GM21825 (cell line): ENCODE results near the gene DNAJC16.

ENCODE experiments used
- ATAC-seq: cut with Tn5 transposase; IDR thresholded peaks from one replicate; pipeline ENCODE4 v1.9.1; 2021; ENCODE audit warnings: mild to moderate bottlenecking, moderate library complexity; ENCODE audit not compliant: unreplicated experiment

The DNAJC16 gene

DNA sequence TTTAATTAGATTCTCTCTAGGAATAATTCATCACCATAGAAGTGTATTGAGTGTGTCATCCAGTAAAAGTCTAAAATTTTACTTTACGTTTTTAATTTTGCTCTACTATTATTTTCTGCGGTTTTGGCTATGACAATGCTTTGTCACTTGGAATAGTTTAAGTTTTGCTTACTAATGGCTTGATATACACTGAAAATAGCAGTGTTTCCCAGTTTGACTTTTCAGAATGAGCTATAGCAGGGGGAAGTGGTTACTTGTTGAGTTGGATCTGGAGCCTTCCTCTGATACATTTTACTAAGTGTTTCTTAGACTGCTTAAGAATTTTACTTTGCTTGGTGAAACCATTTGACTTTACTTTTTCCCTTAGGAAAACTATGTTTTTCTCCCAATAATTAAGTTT is 5.0 kb downstream of the DNAJC16 start:
- ATAC-seq: no peak

DNA sequence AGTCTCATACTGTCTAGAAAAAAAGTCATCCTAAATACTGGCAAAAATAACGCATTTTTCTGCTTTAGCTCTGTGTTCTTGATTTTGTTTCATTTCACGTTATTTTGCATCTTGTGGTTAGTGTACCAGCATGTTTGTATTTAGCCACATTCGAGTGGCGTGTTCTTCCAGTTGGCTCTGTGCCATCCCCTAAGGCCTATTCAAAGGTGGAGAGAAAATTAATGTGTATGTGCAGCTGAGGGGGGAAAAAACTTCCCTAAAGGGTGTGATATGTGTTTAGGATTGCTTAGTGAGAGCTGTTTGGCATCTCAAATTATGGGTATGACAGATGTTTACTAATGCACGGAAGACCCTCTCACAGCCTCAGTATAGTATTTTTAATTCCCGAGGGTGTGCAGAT is 12.1 kb downstream of the DNAJC16 start:
- ATAC-seq: no peak

DNA sequence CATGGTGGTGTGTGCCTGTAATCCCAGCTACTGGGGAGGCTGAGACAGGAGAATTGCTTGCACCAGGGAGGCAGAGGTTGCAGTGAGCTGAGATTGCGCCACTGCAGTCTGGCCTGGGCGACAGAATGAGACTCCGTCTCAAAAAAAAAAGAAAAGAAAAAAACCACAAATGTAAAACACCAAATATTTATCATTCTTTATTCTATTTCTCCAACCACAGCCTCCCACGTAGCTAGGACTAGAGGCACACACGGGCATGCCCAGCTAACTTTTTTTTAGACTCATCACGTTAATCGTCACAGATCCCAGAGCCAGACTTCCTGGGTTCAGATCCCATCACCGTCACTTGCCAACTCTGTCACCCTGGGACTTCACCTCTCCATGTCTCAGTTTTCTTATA is 13.5 kb downstream of the DNAJC16 start:
- no peak for ATAC-seq

DNA sequence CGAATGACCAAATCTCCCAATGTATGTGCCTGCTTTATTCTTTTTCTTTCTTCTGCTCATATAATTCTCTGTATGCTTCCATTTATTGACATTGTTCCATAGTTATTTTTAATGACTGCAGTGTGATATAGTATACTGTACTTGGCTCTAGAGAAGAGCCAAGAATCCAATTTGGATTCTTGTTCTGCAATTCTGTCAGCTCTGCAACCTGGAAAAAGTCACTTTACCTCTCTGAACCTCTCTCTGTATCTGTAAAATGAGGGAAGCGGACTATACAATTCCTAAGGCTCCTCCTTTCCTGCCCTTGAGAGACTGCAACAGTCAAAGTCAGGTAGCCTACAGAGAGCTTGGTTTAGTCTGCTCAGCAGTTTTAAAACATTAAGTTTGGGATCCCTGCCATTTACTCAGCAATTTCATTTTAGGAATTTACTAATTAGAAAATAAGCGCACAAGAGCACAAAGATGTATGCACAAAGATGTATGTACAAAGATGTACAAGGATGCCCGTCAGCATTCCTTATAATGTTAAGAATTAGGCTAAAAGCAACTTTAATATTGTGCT is 14.7 kb downstream of the DNAJC16 start:
- ATAC-seq: no peak

DNA sequence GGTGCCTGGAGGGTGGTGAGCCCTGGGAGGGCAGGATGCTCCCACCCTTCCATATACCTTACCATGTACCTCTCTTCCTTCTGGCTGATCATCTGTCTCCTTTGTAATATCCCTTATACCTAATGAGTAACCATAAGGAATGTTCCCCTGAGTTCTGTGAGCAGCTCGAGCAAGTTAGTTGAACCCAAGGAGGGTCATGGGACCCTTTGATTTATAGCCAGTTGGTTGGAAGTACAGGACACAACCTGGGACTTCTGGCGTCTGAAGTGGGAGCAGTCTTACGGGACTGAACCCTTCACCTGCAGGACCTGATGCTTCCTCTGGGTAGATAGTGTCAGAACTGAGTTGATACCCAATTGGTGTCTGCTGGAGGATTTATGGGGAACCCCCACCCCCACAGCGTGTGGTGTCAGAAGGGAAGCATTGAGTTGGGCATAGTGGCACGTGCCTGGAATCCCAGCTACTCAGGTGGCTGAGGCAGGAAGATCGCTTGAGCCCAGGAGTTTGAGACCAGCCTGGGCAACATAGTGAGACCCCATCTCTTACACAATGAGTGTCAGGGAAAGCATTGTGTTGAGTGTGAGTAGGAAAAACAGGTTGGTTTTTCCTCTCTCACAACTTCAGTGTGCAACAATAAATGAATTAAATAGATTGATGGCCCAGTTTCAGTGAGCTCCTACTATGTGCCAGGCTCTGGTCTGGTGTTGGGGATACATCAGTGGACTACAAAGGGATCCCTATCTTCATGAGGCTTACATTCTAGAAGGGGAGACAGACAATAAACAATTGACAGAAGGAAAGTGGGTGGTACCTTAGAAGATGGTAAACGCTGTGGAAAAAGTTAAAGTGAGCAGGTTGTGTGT is 16.0 kb downstream of the DNAJC16 start:
- no peak for ATAC-seq

DNA sequence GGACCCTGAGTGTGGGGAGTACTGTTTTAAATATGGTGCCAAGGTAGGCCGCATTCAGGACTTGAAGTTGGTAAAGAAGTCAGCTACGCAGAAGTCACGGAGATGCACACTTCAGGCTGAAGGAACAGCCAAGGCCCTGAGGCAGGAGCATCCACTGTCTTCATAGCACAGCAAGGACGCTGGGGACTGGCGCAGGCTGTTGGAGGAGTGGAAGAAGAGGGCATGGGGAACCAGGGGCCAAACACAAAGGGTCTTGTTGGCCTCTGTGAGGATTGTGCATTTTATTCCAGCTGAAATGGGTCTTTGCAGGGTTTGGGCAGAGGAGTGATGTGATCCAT is 16.6 kb downstream of the DNAJC16 start:
- no peak for ATAC-seq

DNA sequence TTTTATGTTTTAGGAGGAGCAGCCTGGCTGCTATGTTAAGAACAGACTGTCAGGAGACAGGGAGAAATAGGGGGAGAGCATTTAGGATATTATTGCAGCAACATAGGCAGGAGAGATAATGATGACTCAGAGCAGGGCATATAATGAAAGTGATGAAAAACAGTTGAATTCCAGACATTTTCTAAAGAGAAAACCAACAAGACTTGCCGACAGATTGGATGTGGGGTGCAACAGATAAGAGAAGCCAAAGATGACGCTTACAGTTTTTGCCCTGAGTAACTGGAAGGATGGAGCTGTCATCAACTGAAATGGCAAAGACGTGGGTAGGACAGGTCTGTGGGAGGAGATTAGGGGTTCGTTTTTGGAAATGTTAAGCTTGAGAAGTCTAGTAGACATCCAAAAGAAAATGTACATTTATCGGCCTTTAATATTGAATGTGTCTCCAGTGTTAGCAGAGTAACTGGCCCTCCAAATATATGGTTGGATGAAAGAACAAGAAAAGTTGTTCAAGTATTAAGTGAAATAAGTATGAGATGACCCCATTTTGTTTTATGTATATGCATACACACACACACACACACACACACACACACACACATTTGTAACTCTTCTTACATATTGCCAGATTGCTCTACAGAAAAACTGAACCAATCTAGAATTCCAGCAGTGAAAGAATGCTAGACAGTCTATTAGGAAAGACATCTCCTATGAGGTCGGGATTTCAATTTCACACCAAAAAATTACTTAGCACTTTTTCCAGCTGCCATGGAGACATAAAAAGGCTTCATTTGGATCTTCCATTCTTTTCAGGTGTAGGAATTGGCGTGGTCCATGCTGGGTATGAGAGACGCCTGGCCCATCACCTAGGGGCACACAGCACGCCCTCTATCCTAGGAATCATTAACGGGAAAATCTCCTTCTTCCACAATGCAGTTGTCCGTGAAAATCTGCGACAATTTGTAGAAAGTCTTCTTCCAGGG is 17.2 kb downstream of the DNAJC16 start:
- ATAC-seq: no peak

DNA sequence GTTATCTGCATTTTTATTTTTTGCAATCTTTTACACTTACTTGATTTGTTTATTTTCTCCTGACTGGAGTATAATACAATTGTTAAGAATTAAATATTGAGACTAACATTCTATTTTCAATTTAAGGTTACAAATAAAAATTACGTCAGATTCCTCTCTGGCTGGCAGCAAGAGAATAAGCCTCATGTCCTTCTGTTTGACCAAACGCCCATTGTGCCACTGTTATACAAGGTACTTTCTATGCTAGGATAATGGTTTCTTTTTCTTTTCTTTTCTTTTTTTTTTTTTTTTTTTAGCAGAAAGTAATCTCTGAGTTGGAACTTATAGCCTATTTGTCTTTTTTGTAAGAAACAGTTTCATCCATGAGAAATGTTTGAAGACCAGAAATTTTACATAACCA is 20.0 kb downstream of the DNAJC16 start:
- ATAC-seq: no peak

DNA sequence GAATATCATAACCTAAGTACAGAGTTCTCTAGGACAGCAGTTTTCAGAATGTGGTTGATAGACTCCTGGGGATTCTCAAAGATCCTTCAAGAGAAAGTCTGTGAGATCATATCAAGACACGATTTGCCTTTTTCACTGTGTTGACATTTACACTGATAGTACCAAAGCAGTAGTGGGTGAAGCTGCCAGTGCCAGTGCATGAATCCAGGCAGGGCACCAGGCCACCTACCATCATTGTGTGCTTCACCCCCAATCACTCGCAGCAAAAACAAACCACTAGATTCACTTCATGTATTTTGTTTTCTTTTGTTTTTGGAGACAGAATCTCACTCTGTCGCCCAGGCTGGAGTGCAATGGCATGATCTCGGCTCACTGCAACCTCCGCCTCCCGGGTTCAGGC is 23.9 kb downstream of the DNAJC16 start:
- no peak for ATAC-seq

DNA sequence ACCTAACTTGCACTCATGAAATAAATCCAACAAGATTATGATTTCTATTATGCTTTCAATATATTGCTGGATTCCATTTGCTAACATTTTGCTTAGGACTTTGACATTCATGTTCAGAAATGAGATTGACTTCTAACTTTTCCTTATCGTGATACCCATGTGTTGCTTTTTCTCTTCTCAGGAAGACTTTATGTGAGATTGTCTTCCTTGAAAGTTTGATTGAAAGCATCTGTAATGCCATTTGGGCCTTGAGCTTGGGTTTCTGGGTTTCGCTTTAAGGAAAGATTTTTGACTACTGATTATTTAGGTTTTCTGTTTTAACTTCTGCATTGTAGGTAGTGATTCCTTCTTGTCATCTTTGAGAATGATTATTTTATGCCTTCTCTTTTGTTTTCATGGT is 30.4 kb downstream of the DNAJC16 start:
- ATAC-seq: no peak

DNA sequence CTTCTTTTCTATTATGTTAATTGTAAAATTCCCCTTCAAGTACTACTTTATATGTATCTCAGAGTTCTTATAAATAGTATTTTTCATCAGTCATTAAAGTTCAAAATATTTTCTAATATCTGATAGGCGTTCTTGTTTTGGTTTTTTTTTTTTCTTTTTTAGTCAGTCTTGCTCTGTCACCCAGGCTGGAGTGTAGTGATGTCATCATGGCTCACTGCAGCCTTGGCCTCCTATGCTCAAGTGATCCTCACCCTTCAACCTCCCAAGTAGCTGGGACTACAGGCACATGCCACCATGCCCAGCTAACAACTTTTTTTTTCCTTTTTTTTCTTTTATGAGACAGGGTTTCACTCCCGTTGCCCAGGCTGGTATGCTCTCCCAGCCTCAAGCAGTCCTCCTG is 30.9 kb downstream of the DNAJC16 start:
- no peak for ATAC-seq

DNA sequence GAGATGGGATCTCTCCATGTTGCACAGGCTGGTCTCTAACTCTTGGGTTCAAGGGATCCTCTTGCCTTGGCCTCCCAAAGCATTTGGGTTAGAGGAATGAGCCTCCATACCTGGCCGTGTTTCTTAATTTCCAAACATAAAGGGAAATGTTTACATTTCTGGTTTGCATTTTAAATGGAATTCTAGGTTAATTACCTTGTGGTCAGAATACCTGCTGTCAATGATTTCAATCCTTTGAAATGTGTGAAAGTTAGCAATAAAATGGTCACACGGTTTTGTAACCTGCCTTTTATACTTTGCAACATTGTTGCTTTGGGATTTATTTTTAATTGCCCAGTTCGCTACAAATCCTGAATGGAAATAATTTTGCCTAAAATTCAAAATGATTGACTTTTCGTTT is 31.9 kb downstream of the DNAJC16 start:
- no peak for ATAC-seq

DNA sequence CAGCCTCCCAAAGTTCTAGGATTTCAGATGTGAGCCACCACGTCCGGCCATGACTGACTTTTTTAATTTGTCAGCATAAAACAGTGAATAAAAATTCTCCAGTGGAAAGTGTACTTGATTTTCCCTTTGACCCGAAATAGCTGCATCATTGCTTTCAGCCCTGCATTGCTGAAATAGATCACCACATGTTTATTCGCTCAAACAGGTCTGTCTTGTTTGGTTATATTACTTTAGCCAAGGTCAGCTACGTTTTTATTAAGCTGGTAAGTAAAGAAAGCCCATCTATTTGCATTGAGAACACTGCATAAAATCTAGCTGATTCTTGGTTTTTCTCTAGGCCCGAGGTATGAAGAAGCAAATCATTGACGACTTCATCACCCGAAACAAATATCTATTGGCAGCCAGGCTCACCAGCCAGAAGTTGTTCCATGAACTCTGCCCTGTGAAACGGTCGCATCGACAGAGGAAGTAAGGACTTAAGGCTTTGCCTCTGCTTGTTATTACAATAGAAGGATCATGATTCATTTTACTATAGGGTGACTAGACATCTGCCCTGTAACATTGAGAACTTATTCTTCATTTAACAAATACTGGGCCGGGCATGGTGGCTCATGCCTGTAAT is 32.7 kb downstream of the DNAJC16 start:
- no peak for ATAC-seq

DNA sequence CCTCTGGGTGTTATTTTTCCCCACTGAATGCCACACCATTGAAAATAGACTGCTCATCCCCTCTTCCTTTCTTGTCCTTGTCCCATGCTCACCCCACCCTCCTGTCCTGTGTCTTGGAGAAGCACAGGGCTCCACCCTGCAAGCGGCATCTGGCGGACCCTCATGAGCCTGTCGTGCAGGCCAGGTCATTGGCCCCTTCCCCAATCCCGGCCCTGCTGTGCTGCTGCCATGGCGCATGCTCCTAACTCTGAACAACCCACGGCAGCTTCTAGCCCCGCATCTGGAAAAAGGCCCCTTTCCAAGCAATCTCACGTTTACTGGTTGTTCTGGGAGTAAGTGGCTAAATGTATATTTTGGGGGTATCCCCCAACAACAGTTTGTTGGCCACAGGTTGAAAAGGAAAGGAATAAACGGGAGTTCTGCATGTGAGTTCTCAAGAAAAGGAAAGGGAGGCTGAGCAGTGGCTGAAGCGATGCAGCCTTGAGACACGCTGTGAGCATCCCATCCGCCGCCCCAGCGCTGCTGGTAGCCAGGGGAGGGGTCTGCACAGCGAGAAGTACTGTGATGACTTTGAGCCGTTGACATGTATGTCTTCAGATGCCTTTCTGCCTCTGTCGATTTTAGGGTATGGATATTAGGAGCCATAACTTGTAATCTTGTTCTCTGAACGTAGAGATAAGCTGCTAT is 41.9 kb downstream of the DNAJC16 start:
- no peak for ATAC-seq

DNA sequence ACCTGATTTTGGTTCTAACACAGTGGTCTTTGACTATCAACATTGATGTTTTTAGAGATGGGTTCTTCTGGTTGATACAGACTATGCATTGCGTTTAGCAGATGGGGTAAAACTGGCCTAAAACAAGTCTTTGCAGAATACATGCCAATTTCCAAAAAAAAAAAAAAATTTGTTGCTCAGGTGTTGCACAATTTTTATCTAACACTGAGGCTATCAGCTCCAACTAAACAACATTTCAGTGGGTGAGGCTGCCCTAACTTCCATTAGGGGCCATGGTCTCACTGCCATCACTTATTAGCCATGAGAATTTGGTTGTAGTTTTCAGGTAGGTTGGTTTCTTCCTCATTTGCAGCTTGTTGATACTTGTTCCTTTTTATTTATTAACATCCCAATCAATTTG is 44.2 kb downstream of the DNAJC16 start:
- no peak for ATAC-seq

DNA sequence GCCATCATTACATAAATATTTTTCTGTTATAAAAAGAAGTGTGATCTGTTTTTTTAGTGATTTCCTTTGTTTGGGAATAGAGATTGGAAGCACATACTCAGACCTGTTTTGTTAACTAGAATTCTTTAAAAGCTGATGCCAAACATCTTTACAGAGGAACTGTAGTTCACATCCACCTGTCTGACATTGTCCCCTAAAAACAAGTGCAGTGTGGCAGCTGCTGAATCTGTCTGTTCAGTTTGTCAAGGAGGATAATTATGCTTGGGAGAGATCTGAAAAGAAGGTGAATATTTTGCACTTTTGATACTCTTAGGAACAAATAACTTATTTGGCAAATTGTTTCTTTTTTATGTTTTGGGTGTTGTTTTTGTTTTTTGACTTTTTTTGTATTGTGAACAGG is 44.6 kb downstream of the DNAJC16 start:
- ATAC-seq: no peak

DNA sequence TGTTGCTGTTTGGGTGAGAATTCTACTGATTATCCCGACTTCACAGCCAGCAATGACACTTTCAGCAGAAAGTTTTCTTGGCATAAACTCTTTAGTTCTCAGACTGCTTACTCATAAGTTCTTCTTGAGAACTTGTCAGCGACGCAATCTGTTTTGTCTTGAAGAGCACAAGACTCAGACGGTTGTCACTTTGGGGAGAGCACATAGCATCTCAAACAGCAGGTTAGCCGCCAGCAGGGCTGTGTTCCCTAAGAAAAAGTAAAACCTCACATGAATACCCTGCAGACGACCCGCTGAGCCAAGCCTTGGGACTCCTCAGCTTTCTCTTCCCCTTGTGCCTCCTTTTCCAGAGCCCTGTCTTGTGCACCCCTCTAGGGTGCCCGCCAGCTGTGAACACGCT is 46.8 kb downstream of the DNAJC16 start:
- ATAC-seq: no peak

DNA sequence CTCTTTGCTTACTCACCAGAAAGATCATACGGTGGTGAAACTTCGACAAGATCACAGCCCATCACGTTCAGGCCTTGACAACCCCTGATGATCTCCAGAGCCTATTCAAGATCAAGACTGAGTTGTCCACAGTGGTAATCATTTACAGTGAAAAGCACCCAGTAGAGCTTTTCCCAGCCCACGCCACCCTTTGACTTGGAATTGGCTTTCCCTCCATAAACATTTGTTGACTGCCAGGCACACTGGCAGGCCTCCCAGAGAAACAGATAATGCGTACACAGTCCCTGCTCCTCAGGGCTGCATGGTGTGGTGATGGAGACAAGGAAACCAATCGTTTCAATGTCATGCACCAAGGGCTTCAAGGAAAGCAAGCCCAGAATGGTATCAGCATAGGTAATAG is 48.1 kb downstream of the DNAJC16 start:
- no peak for ATAC-seq

DNA sequence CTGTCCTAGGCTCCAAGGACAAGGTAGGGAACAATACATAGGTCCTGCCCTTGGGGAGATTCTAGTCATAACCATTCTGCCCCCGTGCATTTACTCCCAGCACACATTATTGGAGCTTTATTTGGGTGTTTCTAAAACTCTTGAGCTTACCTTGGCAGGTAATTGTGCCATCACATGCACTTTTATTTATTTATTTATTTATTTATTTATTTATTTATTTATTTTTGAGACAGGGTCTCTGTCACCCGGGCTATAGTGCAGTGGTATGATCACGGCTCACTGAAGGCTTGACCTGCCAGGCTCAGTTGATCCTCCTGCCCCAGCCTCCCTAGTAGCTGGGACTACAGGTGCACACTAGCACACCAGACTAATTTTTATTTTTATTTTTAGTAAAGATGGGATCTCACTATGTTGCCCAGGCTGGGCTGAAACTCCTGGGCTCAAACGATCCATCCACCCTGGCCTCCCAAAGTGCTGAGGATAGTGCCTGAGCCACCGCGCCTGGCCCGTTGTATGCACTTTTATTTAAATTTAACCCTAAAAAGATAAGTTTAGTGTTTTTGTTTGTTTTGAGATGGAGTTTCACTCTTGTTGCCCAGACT is 49.0 kb downstream of the DNAJC16 start:
- ATAC-seq: no peak

DNA sequence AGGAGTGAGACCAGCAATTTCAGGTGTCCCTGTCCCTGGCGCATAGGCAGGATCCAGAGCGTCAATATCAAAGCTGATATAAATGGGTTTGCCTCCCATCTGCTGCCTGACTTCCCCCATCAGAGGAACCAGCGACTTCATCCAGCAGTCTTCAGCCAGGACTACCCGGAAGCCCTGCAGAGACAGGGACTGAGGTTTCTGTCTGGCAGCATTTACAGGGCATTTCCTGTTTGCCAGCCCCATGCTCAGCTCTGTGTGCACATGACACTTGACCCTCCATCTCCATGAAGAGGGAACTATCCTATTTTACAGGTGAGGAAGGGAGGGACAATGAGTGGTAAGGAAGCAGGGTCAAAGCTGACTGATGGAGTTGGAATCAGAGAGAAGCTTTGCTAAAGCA is 51.0 kb downstream of the DNAJC16 start:
- no peak for ATAC-seq
